IPS DF 19.7 (cell line): Measurements from ENCODE around the gene MOB3A.
"Not testable (repeated sequence)": the region's sequence is repeated elsewhere in the genome, so short reads cannot be mapped to it uniquely, and the experiment has no call there.

ENCODE experiments used
- DNase-seq: peaks from one replicate; pipeline ENCODE4 v3.0.0-alpha.2; 2013; ENCODE audit warnings: low read depth, low spot score

MOB3A gene

GRCh38 chr19:2096034-2096479, at the start of gene MOB3A:
Gene MOB3A, minus strand, starts transcription at chr19:2096326. Its CDS starts 17,766 bp downstream, at chr19:2078560.
- peak; percentile 38 for DNase-seq

GRCh38 chr19:2145831-2146241, 49.7 kb upstream of the MOB3A start:
- no peak for DNase-seq

DNA sequence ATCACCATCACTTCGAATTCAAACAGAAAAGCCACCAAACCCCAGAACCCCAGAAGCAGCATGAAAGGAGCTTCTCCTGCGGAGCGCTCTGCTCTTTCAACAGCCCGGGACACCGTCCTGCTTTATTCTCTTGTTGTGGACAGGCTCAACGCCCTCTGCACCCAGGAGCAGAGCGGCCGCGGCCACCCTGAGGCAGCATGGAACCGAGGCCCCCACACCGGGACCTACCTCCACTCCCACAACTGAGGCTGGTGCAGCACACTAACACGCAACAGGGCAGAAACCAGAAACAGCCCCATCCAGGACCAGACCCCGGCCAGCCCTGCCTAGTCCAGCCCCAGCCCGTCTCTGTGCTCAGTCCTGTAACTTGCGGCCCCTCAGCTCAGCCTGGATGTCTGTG, 48.1 kb upstream of the MOB3A start:
- DNase-seq = no peak

- DNase-seq = no peak
Measured at GRCh38 chr19:2142173-2142829, 46.2 kb upstream of the MOB3A start.

GRCh38 chr19:2140138-2140569, 44.0 kb upstream of the MOB3A start:
- no peak for DNase-seq

GRCh38 chr19:2139385-2140137, 43.4 kb upstream of the MOB3A start:
- DNase-seq = no peak

- DNase-seq = no peak
Measured at GRCh38 chr19:2138061-2138728, 42.1 kb upstream of the MOB3A start.

- no peak for DNase-seq
Measured at GRCh38 chr19:2136796-2137195, 40.7 kb upstream of the MOB3A start.

DNA sequence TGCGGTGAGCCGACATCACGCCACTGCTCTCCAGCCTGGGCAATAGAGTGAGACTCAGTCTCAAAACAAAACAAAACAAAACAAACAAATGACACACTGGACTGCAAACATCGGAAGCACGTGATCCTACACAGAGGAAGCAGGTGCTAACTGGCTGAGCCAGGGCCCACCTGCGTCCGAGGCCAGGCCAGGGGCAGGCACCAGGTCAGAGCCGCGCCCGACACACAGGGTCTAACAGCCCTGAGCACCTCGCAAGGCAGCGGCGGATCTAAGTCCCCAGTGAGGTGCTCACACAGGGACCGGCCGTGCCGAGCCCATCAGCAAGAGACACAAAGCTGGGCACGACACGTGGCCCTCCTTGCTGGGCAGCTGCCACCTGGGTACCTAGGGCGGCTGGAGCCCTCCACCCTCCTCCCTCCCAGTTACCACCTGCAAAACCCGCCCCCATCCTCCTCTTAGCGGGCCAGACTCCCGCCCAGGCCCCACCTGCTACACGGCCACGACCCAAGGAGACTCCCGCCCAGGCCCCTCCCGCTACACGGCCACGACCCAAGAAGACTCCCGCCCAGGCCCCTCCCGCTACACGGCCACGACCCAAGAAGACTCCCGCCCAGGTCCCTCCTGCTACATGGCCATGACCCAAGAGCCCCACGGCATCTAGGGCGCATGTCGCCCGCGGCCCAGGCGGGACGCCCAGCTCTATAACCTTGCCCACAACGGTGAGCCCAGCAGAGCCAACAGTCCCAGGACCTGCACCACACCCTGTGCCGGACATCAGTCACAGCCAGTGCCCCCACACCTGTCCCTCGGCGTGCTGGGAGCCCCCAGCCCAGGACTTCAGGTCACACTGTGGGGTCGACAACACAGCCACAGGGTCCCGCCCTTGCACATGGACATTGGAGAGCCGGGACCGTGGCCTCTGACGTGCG, 39.6 kb upstream of the MOB3A start:
- no peak for DNase-seq

DNA sequence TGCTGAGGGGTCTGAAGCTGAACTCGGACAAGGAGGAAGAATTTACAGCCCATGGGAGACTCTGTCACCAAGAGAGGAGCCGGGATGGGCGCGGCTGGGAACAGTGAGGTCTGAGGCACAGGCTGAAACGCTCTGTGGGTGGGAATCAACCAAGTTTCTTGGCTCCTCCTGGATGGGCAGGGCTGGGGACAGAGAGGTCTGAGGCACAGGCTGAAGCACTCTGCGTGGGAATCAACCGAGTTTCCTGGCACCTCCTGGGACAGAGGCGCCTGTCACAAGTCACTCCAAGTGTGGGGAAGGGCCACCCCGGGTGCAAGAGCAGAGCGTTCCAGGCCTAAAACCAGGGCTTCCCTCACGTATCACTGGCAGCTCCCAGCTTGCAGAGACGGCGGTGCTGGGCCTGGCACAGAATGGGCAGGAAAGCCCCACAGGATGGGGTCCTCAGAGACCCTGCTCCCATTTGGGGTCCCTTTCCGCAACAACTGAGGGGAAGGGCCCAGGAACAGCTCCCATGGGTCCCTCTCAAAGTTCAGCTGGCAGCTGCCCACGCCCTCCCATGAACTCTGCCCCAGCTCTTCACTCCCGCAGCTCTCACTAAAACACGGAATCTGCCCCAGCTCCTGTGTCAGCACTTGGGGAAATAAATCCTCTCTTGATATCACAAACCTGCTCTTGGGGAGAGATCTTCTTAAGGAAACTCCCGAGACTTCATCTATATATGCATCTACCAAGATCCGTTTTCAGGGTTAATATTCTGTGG, 36.8 kb upstream of the MOB3A start:
- no peak for DNase-seq

GRCh38 chr19:2132191-2132590, 36.1 kb upstream of the MOB3A start:
- no peak for DNase-seq

- DNase-seq = not testable (repeated sequence)
Measured at GRCh38 chr19:2131012-2131975, 35.2 kb upstream of the MOB3A start.

- DNase-seq = no peak
Measured at GRCh38 chr19:2129892-2130770, 34.0 kb upstream of the MOB3A start.

GRCh38 chr19:2129486-2129885, 33.4 kb upstream of the MOB3A start:
- DNase-seq = no peak

DNA sequence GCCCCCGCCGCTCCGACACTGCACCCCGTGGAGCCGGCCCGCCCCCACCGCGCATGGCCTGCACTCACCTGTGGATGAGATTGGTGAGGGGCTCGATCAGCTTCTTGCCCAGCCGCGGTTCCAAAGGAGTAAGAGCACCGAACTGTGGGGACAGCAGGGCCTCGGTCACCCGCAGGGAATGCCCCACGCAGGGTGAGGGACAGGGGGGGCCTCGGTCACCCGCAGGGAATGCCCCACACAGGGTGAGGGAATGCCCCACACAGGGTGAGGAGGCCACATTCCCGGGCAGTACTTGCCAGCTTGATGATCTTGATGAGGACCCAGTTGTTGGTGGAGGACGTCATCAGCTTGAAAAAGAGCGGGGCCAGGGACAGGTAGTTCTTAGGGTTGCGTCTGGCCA, 32.9 kb upstream of the MOB3A start:
- no peak for DNase-seq

DNA sequence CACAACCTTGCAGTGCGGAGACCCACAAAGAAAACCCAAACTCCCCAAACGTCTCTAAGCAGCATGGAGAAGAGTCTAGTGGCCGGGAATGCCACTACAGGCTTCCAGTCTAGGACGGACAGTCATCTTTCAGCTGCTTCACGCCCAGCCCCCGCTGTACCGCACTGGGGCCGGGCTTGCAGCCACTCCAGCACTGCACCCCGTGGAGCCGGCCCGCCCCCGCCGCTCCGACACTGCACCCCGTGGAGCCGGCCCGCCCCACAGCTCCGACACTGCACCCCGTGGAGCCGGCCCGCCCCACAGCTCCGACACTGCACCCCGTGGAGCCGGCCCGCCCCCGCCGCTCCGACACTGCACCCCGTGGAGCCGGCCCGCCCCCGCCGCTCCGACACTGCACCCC, 32.1 kb upstream of the MOB3A start:
- DNase-seq = not testable (repeated sequence)

DNA sequence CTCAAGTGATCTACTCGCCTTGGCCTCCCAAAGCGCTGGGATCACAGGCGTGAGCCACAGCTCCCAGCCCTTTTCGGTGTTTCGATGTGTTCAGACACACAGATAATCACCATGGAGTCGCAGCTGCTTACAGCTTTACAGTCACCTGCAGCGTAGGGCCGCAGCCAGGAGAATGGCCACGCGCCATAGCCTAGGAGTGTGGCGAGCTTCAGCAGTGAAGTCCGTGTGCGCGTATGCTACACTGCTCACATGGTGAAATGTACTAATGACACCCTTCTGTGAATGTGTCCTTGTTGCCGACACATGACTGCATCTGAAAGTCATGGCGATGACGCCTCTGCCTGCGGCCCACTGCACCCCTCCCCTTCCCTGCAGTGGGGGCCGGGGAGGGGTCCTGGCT, 31.6 kb upstream of the MOB3A start:
- no peak for DNase-seq

GRCh38 chr19:2126879-2127518, 30.9 kb upstream of the MOB3A start:
- DNase-seq = no peak
